Measurements from ENCODE around the gene RBM39. TPM values are rescaled to one million over a fixed set of nuclear protein-coding genes. Genes with fewer than 3 reads are reported as not detected.

RBM39 gene
- total and polyA plus RNA-seq, 2 of the 13 experiments (the other 11 are each of a cell fraction or from before 2014, with no cell fraction given) = 788 to 920 TPM

DNA sequence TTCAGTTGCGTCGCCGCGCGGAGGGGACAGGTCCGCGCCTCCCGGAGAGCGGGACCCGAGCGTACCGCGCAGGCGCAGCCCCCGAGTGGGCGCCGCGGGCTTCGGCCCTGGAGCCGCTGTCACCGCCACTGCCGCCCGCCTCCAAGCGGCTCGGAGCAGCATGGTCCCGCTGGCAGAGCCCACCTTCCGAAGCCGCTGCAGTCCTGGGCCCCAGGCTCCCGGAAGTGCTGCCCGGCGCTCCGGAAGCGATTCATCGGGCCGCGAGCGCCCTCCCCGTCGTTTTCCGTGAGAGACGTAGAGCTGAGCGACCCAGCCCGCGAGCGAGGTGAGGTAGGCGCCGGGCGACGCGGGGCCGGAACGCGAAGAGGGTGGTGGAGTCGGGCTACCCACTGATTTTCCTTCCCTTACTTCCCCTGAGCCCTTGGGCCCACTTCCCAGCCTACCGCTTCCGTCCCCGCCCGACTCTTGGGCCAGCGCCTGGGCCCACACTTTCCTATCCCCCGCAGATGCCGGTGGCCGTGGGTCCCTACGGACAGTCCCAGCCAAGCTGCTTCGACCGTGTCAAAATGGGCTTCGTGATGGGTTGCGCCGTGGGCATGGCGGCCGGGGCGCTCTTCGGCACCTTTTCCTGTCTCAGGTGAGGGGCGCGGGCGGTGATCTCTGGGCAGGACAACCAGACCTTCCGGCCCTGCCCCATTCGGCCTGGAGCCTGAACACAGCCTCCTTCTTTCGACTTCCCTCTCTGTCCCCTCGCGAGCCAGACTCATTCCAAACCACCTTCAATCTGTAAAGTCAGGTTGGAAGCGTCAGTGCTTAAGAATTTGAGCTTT is 42.7 kb downstream of the RBM39 start, which contains the start of the genes NFS1 and ROMO1 (continued):
- peak; percentile 69; the same call in 1 of the 2 replicates for TF ChIP-seq ZFYVE20 (CRISPR knock-in tag; IDR thresholded peaks at IDR 0.05; ENCODE audit: borderline replicate concordance, low read depth)
- no peak for TF ChIP-seq ZNF207 (IDR thresholded peaks at IDR 0.05; ENCODE audit: borderline replicate concordance)
- TF ChIP-seq ZNF496 (CRISPR knock-in tag; IDR thresholded peaks at IDR 0.05; ENCODE audit: insufficient replicate concordance) = no peak
- peak; percentile 51 for TF ChIP-seq TBX3 (IDR thresholded peaks at IDR 0.05; ENCODE audit: borderline replicate concordance)
- TF ChIP-seq ZNF550 (CRISPR knock-in tag; IDR thresholded peaks at IDR 0.05; ENCODE audit: borderline replicate concordance) = no peak; the same call in 1 of the 2 replicates
- peak; percentile 90; the same call in 1 of the 2 replicates for TF ChIP-seq ATAD3A (CRISPR knock-in tag; IDR thresholded peaks at IDR 0.05)
- peak; percentile 95; the same call in 1 of the 2 replicates for TF ChIP-seq ZNF569 (CRISPR knock-in tag; IDR thresholded peaks at IDR 0.05; ENCODE audit: borderline replicate concordance)
- peak; percentile 84 for TF ChIP-seq E2F5 (CRISPR knock-in tag; conservative IDR thresholded peaks at IDR 0.05)
- TF ChIP-seq KDM6A (CRISPR knock-in tag; IDR thresholded peaks at IDR 0.05; ENCODE audit: low read depth) = peak; percentile 28; the same call in 1 of the 2 replicates
- peak; percentile 77; the same call in 1 of the 2 replicates for TF ChIP-seq ETV6 (CRISPR knock-in tag; conservative IDR thresholded peaks at IDR 0.05)
- peak; percentile 92 for TF ChIP-seq SSRP1 (CRISPR knock-in tag; IDR thresholded peaks at IDR 0.05)
- no peak for TF ChIP-seq GLMP (CRISPR knock-in tag; IDR thresholded peaks at IDR 0.05; ENCODE audit: borderline replicate concordance)
- peak; percentile 90 for TF ChIP-seq CENPT (CRISPR knock-in tag; IDR thresholded peaks at IDR 0.05; ENCODE audit: low read depth)
- TF ChIP-seq NFIB (CRISPR knock-in tag; IDR thresholded peaks at IDR 0.05; ENCODE audit: borderline replicate concordance) = no peak
- peak; percentile 57 to 98; a peak in 2 of 4 replicates for TF ChIP-seq KLF16 (CRISPR knock-in tag; IDR thresholded peaks at IDR 0.05)
- TF ChIP-seq ATF1 (CRISPR knock-in tag; IDR thresholded peaks at IDR 0.05) = peak; percentile 79; the same call in 1 of the 2 replicates
- TF ChIP-seq NKX3-1 (CRISPR knock-in tag; IDR thresholded peaks at IDR 0.05) = peak; percentile 77
- TF ChIP-seq ZMYM2 (CRISPR knock-in tag; IDR thresholded peaks at IDR 0.05) = peak; percentile 66; the same call in 1 of the 2 replicates
- TF ChIP-seq THAP11 (CRISPR knock-in tag; IDR thresholded peaks at IDR 0.05) = peak; percentile 96
- TF ChIP-seq, protein P1, sequence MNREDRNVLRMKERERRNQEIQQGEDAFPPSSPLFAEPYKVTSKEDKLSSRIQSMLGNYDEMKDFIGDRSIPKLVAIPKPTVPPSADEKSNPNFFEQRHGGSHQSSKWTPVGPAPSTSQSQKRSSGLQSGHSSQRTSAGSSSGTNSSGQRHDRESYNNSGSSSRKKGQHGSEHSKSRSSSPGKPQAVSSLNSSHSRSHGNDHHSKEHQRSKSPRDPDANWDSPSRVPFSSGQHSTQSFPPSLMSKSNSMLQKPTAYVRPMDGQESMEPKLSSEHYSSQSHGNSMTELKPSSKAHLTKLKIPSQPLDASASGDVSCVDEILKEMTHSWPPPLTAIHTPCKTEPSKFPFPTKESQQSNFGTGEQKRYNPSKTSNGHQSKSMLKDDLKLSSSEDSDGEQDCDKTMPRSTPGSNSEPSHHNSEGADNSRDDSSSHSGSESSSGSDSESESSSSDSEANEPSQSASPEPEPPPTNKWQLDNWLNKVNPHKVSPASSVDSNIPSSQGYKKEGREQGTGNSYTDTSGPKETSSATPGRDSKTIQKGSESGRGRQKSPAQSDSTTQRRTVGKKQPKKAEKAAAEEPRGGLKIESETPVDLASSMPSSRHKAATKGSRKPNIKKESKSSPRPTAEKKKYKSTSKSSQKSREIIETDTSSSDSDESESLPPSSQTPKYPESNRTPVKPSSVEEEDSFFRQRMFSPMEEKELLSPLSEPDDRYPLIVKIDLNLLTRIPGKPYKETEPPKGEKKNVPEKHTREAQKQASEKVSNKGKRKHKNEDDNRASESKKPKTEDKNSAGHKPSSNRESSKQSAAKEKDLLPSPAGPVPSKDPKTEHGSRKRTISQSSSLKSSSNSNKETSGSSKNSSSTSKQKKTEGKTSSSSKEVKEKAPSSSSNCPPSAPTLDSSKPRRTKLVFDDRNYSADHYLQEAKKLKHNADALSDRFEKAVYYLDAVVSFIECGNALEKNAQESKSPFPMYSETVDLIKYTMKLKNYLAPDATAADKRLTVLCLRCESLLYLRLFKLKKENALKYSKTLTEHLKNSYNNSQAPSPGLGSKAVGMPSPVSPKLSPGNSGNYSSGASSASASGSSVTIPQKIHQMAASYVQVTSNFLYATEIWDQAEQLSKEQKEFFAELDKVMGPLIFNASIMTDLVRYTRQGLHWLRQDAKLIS (CRISPR knock-in tag; IDR thresholded peaks at IDR 0.05) = peak; percentile 64
- TF ChIP-seq, protein P2, sequence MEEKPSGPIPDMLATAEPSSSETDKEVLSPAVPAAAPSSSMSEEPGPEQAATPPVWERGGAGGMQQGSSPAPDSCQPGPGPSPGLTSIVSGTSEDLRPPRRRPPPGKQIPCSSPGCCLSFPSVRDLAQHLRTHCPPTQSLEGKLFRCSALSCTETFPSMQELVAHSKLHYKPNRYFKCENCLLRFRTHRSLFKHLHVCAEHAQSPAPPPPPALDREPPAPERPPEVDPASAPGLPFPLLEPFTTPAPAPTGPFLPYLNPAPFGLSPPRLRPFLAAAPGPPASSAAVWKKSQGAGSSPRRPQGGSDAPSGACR (CRISPR knock-in tag; IDR thresholded peaks at IDR 0.05) = peak; percentile 98
